K562 (cell line): ENCODE results near the gene SCTR. TPM values are rescaled to one million over a fixed set of nuclear protein-coding genes. Genes with fewer than 3 reads are reported as not detected.

Source experiments
- ATAC-seq: fragments of 200-7000 bp; cut with Tn5 transposase; 3 replicates; pipeline ENCODE4 v1.9.1; 2020; ENCODE audit warnings: moderate library complexity
- BruUV-seq: library from RNA; stranded (reverse); fragments of 400-500 nt; replicated peaks from 2 replicates; lab custom pipeline; 2021; lab: Mats Ljungman, UMichigan
- CTCF ChIA-PET: fragments of 300-600 bp; formaldehyde crosslinking; extraction: SDS; loops from one replicate; lab custom pipeline; 2021; ENCODE audit warnings: low intra/inter-chr PET ratio; lab: Yijun Ruan, JAX
- POLR2A ChIA-PET: fragments of 300-600, 350-650 bp; sonication (Branson Sonifier 250); formaldehyde crosslinking; extraction: SDS; loops from one replicate; lab custom pipeline; 2021; ENCODE audit warnings: antibody characterized with exemption, inconsistent platforms; lab: Yijun Ruan, JAX
- DNase-seq, 4 experiments: peaks; one replicate each; pipeline versions ENCODE4 v3.0.0 to v3.0.0-alpha.2; 2011 to 2018; ENCODE audit warnings: low spot score in 3 of 4, mixed read lengths in 3 of 4; ENCODE audit errors: extremely low read depth in 1 of 4
- FAIRE-seq: peaks from 2 replicates; lab custom pipeline; 2011; peaks lifted over from hg19 to GRCh38; lab: Jason Lieb, UNC
- H2AFZ ChIP-seq: 2 replicates; pipeline ENCODE4 v1.6.0; 2011; ENCODE audit warnings: low read depth, low read length, control low read depth, inconsistent platforms
- H3K27ac ChIP-seq: fragments of 200-600 bp; 3 replicates; pipeline ENCODE4 v1.8.0; 2011; ENCODE audit warnings: low read depth, mild to moderate bottlenecking, control low read depth, inconsistent platforms, low read length, moderate library complexity, mixed read lengths; ENCODE audit errors: extremely low read depth
- H3K27me3 ChIP-seq, 2 experiments: fragments of 300-600 bp in 1 of 2; 2 replicates in 1 of 2; 3 replicates in 1 of 2; pipeline versions ENCODE4 v1.6.0 to v1.8.0; 2011; ENCODE audit warnings: inconsistent platforms in 2 of 2, low read length in 2 of 2, mild to moderate bottlenecking in 1 of 2, mixed read lengths in 1 of 2, moderate library complexity in 1 of 2; ENCODE audit not compliant: control insufficient read depth in 2 of 2, insufficient read depth in 2 of 2
- H3K36me3 ChIP-seq: fragments of 300-600 bp; 3 replicates; pipeline ENCODE4 v1.8.0; 2011; ENCODE audit warnings: mild to moderate bottlenecking, low read length, inconsistent platforms; ENCODE audit not compliant: control insufficient read depth, insufficient read depth
- H3K4me1 ChIP-seq, 2 experiments: fragments of 200-600 bp in 1 of 2; replicated peaks in 1 of 2; 2 replicates in 1 of 2; 3 replicates in 1 of 2; pipeline versions ENCODE4 v1.5.1 to v1.8.0; 2011; ENCODE audit warnings: inconsistent platforms in 2 of 2, low read length in 2 of 2, mild to moderate bottlenecking in 1 of 2, mixed read lengths in 1 of 2, moderate library complexity in 1 of 2; ENCODE audit not compliant: control insufficient read depth in 2 of 2, insufficient read depth in 2 of 2
- H3K4me2 ChIP-seq: 2 replicates; pipeline ENCODE4 v1.6.1; 2011; ENCODE audit warnings: low read length, control low read depth, inconsistent platforms, mixed read lengths; ENCODE audit not compliant: insufficient read depth
- H3K4me3 ChIP-seq: fragments of 200-600 bp; sonication (generic), shearing (Covaris generic); 2 replicates; pipeline ENCODE4 v1.5.1; 2016; ENCODE audit warnings: control low read depth, inconsistent platforms
- H3K79me2 ChIP-seq: fragments of 200-600 bp; 3 replicates; pipeline ENCODE4 v1.8.0; 2011; ENCODE audit warnings: low read length, inconsistent platforms; ENCODE audit not compliant: control insufficient read depth, insufficient read depth
- H3K9ac ChIP-seq, 2 experiments: 2 replicates each; pipeline versions ENCODE4 v1.6.0 to v1.6.1; 2011; ENCODE audit warnings: low read depth in 2 of 2, low read length in 2 of 2, control low read depth in 1 of 2, inconsistent platforms in 1 of 2, mild to moderate bottlenecking in 1 of 2, mixed read lengths in 1 of 2; ENCODE audit not compliant: insufficient read depth in 1 of 2
- H3K9me1 ChIP-seq: one replicate; pipeline ENCODE4 v1.6.0; 2011; ENCODE audit warnings: inconsistent platforms, mild to moderate bottlenecking, low read length, moderate library complexity; ENCODE audit not compliant: control insufficient read depth, insufficient read depth
- H3K9me3 ChIP-seq: replicated peaks from 2 replicates; pipeline ENCODE4 v1.5.1; 2011; ENCODE audit warnings: low read depth, low read length, inconsistent platforms; ENCODE audit not compliant: control insufficient read depth, insufficient read depth
- H4K20me1 ChIP-seq: replicated peaks from 2 replicates; pipeline ENCODE4 v1.6.1; 2011; ENCODE audit warnings: low read length, inconsistent platforms, mixed read lengths; ENCODE audit not compliant: control insufficient read depth, insufficient read depth
- ILF3 ChIP-seq: fragments of 450-650 bp; IDR thresholded peaks from 2 replicates; pipeline ENCODE4 v1.6.1; 2018; ENCODE audit warnings: antibody characterized with exemption, mild to moderate bottlenecking, moderate library complexity, borderline replicate concordance
- NR2C2 ChIP-seq, 2 experiments: fragments of 200-800 bp in 1 of 2; sonication (Bioruptor generic) in 1 of 2; sonication (generic) in 1 of 2; formaldehyde crosslinking in 1 of 2; IDR thresholded peaks; 2 replicates each; pipeline versions ENCODE4 v1.6.1 to v1.8.0; 2016 to 2022; ENCODE audit warnings: mild to moderate bottlenecking in 1 of 2, missing compliant biosample characterization in 1 of 2, missing genetic modification characterization in 1 of 2, missing genetic modification reagents in 1 of 2
- TCF7L2 ChIP-seq: fragments of 150-350 bp; IDR thresholded peaks from 2 replicates; pipeline ENCODE4 v1.6.1; 2016; ENCODE audit warnings: low read depth, mild to moderate bottlenecking, low read length, moderate library complexity
- WGBS: fragments of 100-300 bp; shearing (Covaris generic); methylation state at CpG from one replicate; pipeline ENCODE4 v1.1.6; 2016; ENCODE audit warnings: low coverage, mixed read lengths; ENCODE audit not compliant: insufficient coverage; ENCODE audit errors: missing lambda C conversion rate; 5-methylcytosine and 5-hydroxymethylcytosine counted together
- in situ Hi-C: fragments of 300-500 bp; cut with MboI; formaldehyde crosslinking; loops from 4 replicates; pipeline ENCODE4 v1.15.0; 2018; ENCODE audit warnings: inconsistent platforms, mixed read lengths
- intact Hi-C: fragments of 100-400 bp; cut with micrococcal nuclease; formaldehyde crosslinking; loops from 2 replicates; pipeline ENCODE4 v1.14.2; 2022
- polyA plus RNA-seq, 8 experiments: library from polyadenylated mRNA; depleted of rRNA in 4 of 8; stranded (reverse) in 5 of 8; unstranded in 3 of 8; fragments of >200 nt; fragmentation: Nextera tagmentation in 2 of 8; fragmentation: Illumina TruSeq in 1 of 8; extraction: Ambion mirVana in 2 of 8; extraction: Trizol in 1 of 8; gene quantifications; 2 replicates each; pipeline versions ENCODE4 v1.2.1 to v1.2.3, GENCODE V29; 2011 to 2014; ENCODE audit warnings: inconsistent platforms in 1 of 8, missing spikeins in 1 of 8
- total RNA-seq, 7 experiments: library from RNA; depleted of rRNA in 6 of 7; stranded (reverse); fragments of >200 nt in 6 of 7; fragmentation: Illumina TruSeq in 2 of 7; extraction: Trizol in 2 of 7; gene quantifications; 2 replicates each; pipeline versions ENCODE4 v1.2.1 to v1.2.3, GENCODE V29; 2011 to 2021; ENCODE audit warnings: low replicate concordance in 1 of 7
- TF ChIP-seq, protein P1 (sequence below): fragments of 450-650 bp; IDR thresholded peaks from 2 replicates; pipeline ENCODE4 v1.6.1; 2017; ENCODE audit warnings: mild to moderate bottlenecking, moderate library complexity

The SCTR gene
- total and polyA plus RNA-seq, 9 of the 15 experiments (the other 6 are each of a cell fraction or from before 2014, with no cell fraction given) = not detected

DNA sequence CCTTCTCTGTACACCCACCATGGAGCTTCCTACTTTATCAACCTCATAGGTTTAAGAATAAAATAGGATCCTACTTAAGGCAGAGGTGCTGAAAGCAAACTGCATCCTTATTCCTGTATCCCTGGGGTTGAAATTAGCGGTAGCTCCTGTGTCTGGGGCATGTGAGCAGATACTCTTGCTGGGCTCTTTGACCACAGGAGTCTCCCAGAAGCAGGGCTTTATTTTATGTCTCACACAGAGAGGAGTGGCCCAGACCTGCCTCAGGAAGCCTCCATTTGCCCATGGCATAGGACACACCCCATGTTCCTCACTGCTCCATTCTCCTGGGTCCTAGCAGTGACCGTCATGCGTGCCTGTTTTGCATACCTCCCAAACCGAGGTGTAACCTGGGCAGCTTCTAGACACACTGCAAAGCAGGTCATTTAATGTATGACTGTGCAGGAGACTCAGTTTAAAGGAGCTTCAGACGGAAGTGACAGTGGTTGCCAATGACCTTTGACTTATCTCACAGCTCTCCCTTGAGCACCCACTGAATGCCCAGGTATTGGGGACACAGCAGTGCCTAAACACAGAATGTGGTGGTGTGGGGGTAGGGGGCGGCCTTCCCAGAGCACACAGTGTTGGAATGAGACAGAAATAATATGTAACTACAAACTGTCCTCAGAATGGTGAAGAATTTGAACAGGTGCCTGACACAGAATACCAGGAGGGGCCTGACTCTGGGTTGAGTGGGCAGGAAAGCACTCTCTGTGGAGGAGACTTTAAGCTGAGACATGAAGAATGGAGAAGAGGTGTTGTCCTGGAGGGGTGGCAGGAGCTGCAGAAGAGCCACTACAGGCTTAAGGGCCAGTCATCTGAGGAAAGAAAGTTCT, 89.0 kb downstream of the SCTR start:
- in situ Hi-C loops = no loop called here
- ChIA-PET CTCF (no interaction called here), POLR2A (interaction anchor here (0.7 kb wide), 1 partner anchor 15 kb away, joined by 3 read pairs; no protein-coding TSS in a partner anchor)

More for the DNA sequence above, 89.0 kb downstream of the SCTR start:
- no TSS peak for BruUV-seq
- H3K9me3 ChIP-seq = no peaks in the 10 kb centered on the region
- peaks cover 9 to 26% of the 10 kb centered on the region in 2 experiments for H3K4me1 ChIP-seq
- ATAC-seq = no peak
- H3K4me3 ChIP-seq = no peak overlapping the region
- H3K27me3 ChIP-seq = peaks cover 4 to 20% of the 10 kb centered on the region in 2 experiments; a peak in 3 of 5 replicates
- intact Hi-C loops = no loop called here
- 0 out of 2 replicates have a peak, but pooled peaks cover 3% of the 10 kb centered on the region for H4K20me1 ChIP-seq
- H3K36me3 ChIP-seq = no peaks in the 10 kb centered on the region
- 27% methylated on average over 6 of the region's 6 CpGs for WGBS
- H3K9me1 ChIP-seq = no peaks in the 10 kb centered on the region
- no peak for DNase-seq
- H3K9ac ChIP-seq = no peak overlapping the region
- no peak for FAIRE-seq
- H2AFZ ChIP-seq = no peak overlapping the region
- no peak for TF ChIP-seq TCF7L2
- TF ChIP-seq, protein P1, sequence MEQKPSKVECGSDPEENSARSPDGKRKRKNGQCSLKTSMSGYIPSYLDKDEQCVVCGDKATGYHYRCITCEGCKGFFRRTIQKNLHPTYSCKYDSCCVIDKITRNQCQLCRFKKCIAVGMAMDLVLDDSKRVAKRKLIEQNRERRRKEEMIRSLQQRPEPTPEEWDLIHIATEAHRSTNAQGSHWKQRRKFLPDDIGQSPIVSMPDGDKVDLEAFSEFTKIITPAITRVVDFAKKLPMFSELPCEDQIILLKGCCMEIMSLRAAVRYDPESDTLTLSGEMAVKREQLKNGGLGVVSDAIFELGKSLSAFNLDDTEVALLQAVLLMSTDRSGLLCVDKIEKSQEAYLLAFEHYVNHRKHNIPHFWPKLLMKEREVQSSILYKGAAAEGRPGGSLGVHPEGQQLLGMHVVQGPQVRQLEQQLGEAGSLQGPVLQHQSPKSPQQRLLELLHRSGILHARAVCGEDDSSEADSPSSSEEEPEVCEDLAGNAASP = no peak
- TF ChIP-seq NR2C2 (CRISPR knock-in tag; IDR thresholded peaks at IDR 0.05) = no peak
- 0 out of 2 replicates have a peak, but pooled peaks have one; percentile 9 for TF ChIP-seq NR2C2 (tag; IDR thresholded peaks at IDR 0.05)
- no peak for TF ChIP-seq ILF3
- no peaks in the 10 kb centered on the region for H3K79me2 ChIP-seq
- H3K27ac ChIP-seq = no peak overlapping the region
- no peak overlapping the region for H3K4me2 ChIP-seq
